NCI-H510A (cell line): ENCODE results near the gene POLDIP3.

Experiments used
- DNase-seq: peaks from one replicate; lab custom pipeline; 2025; lab: John Stamatoyannopoulos, UW

POLDIP3 gene, protein sequence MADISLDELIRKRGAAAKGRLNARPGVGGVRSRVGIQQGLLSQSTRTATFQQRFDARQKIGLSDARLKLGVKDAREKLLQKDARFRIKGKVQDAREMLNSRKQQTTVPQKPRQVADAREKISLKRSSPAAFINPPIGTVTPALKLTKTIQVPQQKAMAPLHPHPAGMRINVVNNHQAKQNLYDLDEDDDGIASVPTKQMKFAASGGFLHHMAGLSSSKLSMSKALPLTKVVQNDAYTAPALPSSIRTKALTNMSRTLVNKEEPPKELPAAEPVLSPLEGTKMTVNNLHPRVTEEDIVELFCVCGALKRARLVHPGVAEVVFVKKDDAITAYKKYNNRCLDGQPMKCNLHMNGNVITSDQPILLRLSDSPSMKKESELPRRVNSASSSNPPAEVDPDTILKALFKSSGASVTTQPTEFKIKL

DNA sequence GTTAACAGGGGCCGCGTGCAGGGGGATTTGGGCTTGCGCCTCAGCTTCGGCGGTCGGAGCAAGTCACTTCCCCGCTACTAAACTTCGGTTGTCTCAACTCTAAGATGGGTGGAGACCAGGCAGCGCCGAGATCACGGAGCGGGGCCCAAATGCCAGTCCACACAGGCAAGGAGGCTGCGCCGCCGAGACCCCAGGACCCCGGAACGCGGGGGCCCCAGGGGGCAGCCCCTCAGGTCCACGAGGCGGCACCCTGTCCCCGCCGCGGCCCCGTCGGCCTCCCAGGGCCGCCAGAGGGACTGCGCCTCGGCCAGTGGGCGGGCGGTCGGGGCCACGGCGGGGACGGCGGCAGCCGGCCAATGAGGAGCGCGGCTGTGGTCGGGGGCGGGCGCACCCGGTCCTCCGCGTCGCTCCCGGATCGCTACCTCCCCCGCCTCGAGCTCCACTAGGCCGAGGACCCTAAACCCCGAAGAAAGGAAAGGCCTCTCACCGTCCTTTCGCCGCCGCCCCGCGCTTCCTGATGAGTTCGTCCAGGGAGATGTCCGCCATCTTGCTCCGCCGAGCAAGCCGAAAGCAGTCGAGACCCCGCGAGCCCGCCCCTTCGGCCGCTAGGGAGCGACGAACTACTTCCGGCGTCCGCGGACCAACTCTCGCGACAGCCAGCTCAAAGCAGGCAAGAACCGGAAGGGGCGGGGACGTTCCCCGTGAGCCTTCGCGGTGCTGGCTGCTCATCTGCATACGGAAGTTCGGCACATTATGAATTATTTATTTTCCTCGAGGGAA is at the start of gene POLDIP3:
POLDIP3 (minus strand) TSS at position 572 of the 780 bp plus-strand sequence; CDS start at position 546, 26 bp downstream.
- peak; percentile 82 for DNase-seq

DNA sequence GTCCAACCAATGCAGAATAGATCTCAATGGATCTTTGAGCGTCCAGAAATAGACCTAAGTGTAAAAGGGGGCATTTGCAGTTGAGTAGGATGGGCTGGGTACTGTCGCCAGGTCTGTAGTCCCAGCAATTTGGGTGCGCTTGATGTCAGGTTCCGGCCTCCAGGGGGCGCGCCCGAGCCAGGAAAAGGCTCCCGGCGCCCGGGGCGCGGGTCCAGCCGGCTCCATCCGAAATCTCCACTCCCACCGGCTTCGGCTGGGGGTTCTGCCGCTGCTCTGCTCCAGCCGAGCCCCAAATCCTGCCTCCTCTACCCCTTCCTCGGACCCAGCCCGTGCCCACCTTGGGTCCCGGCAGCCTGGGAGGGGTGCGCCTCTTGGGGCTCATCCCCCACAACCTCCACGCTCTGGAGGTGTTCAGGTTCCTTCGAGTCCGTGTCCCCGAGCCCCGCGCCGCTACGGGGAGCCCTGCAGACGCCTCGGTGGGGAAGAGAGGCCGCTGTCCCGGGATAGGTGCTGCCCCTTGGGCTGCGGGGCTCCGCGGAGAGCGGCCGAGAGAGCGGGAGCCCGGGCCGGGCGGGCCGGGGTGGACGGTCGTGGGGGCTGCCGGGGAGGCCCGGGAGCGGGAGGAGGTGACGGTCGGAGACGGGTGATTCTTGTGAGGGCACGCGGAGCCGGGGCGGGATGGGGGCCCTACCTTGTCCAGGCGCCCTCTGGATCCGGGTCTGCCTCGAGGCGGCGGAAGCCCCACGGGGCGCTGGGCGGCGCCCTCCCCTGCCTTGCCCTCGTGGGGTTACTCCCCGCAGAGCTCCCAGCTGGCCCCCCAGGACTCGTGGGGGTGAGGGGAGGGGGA is 47.5 kb upstream of the POLDIP3 start:
- DNase-seq: no peak

DNA sequence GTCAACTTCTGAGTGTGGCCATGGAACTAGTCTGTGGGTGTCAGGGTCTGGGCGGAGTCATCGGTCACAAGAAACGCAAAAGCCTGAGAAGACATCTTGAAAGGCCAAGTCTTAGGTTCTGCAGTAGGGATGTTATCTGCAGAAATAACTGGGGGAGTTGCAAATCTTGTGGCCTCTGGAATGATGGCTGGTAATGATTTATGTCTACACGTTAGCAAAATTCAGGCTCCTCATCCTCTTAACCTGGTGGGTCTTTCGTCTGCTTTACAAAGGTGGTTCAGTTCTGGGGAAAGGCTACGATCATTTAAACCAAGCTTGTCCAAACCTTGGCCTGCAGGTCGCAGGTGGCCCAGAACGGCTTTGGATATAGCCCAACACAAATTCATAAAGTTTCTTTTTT is 41.9 kb upstream of the POLDIP3 start:
- no peak for DNase-seq

DNA sequence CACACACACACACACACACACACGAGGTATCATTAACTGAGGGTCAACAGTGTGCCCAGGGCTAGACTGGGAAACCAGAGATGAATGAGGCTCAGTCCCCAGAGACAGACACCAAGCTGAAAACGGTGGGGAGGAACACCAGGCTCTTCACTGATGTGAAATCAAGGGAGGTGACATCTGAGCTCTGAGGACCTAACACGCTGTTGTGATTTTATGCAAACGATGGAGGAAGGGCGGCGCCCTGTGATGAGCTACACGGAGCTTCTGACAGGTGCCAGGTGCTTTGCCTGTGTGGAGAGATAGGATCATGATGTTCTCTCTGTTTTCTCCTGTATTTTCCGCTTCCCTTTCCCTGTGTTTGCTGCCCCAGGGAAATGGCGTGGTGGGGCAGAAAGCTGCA is 41.0 kb upstream of the POLDIP3 start:
- peak; percentile 77 for DNase-seq

DNA sequence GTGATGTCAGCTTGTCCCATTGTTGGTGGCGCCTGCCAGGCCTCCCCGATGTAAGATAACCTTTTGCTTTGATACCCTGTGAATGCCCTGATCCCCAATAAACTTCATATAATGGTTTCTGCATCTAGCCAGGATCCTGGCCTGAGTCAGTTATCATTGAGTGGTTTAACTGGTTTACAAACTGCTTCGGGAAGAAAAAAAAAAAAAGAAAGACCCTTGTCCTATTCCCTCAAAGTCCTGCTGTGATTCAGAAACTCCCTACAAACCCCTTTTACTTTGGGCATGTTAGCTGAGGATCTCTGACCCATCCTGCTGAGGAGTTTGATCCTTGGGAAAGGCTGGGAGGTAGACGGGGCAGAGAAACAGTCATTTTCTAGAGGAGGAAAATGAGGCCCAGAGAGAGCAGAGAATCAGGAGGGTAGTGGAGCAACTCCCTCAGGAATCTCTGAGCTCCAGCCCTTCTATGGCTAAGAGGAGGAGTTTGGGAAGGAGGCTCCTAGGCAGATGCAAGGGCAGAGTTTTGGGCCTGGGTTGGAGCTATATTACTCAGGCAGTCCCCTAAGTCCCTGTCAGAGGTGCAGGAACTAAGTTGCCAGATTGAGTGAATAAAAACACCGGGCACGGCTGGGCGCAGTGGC is 39.9 kb upstream of the POLDIP3 start:
- no peak for DNase-seq

DNA sequence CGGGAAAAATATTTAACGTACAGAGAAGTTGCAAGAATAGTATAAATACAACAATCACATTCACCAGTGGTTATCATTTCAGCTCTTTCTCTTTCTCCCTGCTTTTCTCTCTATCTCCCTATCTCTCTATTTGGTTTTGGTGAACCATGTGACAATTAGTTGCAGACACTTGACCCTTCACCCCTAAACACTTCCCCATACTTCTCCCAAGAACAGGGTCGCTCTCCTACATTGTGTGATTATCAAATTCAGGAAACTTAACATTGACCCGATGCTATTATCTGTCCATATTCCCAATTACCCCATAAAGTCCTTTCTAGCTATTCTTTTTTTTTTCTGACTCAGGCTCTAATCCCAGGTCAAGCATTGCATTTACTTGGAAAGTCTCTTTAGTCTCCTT is 39.3 kb upstream of the POLDIP3 start:
- no peak for DNase-seq

DNA sequence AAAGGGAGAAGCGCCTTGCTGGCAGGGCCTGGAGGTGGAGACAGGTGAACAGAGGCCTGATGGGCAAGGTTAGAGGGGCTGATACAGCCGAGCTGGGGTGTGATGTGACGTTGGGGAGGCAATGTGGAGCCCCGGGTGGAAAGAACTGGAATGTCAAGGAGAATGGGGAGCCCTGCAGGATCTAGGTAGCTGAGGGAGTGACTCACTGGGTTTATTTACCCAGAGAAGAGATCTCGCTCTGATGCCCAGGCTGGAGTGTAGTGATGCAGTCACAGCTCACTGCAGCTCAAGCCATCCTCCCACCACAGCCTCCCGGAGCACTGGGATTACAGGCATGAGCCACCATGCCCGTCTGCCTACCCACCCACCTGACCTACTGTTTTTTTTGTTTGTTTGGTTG is 36.5 kb upstream of the POLDIP3 start:
- no peak for DNase-seq

DNA sequence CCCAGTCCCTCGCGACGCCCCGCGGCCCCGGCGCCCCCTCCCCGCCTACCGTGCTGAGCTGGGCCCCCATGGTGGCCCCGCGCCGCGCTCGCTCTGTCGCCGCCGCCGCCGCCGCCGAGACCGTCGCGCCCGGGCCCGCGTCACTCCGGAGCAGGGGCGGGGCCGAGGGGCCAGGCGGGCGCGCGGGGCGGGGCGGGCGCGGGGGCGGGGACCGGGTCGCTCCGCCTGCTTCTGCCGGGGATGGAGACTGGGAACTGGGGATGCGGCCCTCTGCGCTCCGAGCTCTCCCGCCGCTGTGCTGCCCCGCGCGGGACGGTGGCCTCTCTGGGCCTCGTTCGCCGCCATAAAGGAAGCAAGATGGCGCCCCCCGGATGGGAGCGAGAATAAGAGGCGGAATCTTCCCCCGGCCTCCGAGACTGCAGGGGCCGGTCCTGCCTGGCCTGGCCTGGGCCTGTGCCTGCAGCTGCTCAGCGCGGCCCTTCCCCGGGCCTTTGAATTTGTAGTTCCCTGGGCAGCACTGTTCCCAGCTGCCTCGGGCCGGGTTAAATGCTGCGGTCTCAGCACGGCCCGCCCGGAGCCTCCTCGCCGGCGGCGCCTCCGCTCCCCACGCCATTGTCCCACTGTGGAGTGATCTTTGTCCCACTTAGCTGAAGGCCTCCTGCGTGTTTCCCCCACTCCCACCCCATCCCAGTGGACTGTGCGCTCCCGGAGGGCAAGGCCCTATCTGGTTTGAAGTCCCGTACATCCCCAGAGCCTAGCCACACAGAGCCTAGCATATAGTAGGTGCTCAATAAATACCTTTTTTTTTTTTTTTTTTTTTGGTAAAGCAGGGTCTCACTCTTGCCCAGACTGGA is 34.8 kb upstream of the POLDIP3 start, which contains the start of gene CYB5R3:
CYB5R3 (minus strand) TSS at position 147 of the 854 bp plus-strand sequence; CDS start at position 70, 77 bp downstream.
- peak; percentile 79 for DNase-seq

DNA sequence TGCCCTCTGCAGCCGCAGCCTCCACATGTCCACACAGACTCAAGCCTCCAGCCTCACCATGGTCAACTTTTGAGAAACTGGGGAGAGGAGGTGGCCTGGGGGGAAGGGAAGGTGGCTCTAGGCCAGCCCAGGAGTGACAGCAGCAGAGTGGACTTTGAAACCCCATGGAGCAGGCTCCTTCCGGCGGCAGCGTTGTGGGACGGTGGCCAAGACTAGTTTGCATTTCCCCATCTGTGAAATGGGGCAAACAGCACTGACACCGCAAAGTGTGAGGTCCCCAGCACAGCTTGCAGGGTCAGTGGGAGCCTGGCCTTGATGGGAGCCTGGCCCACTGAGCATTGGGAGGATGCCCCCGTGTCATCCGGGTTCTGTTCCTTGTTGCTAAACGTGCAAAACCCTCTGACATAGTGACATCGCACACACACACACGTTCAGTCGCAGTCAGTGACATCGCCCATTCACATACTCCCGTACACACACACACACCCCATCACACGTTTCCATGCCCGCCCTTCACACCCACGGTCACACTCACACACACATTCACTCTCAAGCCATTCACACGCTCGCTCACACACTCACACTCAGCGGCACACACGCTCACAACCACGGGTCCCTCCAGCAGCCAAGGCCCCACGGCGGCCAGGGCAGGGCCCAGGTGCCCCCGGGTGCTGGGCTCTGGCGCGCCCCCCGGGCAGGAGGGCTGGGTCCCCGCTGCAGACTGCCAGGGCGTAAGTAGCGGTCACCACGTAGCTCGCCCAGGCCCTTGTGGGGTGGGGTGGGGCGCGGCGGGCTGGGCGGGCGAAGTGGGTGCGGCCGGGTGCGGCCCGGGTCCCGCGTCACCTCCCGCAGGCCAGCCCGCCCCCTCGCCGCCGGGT is 33.9 kb upstream of the POLDIP3 start:
- DNase-seq: no peak

DNA sequence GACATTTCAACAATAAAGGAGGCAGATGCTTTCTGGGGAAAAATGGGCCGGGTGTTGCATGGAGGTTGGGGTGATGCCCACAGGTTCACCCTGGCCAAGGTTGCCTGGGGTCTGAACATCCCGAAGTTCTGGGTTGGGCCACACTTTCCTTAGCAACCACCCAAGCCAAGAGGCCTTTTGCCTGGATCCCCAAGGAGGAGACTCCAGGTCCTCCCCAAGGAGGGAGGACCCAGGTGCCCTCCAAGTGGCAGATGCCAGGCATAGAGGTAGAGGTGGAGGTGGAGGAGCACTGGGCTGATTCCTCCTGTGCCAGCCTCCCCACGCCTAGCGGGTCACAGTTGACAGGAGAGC is 33.3 kb upstream of the POLDIP3 start:
- DNase-seq: no peak

DNA sequence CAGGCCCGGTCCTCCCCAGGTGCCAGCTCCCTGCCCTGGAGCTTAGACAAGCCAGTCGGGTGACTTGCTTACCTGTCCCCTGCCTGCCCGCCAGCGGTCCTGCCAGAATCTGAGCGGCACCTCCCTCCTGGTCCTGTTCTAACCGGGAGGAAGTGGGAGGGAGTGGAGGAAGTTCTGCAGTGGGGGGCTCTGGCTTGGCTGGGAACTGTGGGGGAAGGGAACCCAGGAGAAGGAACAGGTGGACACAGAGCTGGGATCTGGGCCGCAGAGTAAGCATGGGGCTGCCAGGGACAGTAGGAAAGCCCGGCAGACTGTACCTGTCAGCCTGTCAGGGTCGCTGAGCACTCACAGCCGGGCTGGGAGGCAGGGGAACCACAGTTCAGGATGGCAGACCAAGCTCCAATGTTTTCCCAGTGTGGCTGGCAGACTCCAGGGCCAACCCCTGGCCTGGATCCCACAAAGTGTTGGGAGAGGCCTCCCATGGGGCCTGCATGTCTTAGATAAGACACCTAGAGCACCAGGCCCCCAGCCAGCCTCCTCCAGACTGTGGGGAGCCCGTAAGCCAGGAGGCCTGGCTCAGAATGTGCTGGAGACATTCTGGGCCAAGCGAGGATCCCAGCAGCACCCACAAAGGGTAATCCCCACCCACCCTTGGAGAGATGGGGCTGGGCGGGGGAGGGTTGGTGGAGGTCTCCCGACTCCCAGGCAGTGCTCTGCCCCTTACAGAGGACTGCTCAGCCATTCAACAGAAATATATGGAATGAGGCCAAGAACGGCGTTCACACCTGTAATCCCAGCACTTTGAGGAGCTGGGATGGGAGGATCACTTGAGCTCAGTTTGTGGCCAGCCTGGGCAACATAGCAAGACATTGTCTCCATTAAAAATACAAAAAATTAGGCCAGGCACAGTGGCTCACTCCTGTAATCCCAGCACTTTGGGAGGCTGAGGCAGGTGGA is 32.2 kb upstream of the POLDIP3 start:
- DNase-seq: no peak

DNA sequence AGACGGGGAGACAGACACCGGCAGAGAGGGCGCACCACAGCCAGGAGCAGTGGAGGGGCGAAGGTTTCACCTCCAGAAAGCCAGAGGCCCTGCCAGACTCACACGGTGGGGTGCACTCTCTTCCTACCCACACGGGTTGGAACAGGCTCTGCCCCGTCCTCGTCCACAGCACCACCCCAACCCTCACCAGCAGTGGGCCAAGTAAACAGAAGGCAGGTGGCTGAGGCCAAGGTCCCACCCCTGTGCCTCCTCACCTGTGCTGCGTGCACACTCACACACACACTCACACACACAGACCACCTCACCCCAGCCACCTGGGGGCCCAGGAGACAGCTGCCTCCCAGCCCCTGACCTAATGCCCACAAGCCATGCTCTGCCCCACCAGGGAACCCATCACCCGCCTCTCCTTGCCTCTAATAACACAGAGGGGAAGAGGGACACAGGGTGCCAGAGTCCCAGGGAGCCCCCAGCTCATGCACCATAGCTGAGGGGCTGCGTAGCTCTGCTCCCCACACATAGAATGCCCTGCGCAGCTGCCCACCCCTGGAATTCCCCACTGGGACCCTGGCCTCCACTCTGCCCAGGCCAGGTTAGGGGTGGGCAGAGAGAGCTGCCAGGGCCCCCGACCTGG is 31.4 kb upstream of the POLDIP3 start:
- DNase-seq: no peak

DNA sequence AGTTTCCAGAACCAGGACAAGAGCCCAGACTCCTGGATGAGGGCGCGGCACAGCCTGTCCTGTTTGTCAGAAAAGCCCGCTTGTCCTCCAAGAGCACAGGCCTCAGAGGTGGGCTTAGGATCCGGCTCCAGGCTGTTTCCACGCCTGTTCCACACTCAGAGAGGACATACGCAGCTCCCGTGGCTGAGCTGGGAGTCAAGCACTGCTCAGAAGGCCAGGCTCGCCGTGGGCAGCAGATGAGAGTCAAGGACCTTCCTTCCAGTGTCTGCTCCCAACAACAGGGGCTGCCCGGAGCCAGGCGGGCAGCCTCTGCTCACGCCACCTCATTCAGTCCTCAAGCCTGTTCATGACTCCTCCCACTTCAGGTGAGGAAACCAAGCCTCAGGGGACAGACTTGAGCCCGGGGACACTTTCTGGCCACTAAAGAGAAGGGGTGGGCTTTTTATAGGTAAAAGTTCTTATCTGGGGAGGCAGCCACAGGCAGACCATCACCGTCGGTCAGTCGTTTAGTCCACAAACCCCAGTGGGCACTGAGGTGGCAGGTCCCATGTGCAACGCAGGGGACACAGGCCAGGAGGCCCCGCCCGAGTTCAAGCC is 30.8 kb upstream of the POLDIP3 start:
- DNase-seq: no peak

DNA sequence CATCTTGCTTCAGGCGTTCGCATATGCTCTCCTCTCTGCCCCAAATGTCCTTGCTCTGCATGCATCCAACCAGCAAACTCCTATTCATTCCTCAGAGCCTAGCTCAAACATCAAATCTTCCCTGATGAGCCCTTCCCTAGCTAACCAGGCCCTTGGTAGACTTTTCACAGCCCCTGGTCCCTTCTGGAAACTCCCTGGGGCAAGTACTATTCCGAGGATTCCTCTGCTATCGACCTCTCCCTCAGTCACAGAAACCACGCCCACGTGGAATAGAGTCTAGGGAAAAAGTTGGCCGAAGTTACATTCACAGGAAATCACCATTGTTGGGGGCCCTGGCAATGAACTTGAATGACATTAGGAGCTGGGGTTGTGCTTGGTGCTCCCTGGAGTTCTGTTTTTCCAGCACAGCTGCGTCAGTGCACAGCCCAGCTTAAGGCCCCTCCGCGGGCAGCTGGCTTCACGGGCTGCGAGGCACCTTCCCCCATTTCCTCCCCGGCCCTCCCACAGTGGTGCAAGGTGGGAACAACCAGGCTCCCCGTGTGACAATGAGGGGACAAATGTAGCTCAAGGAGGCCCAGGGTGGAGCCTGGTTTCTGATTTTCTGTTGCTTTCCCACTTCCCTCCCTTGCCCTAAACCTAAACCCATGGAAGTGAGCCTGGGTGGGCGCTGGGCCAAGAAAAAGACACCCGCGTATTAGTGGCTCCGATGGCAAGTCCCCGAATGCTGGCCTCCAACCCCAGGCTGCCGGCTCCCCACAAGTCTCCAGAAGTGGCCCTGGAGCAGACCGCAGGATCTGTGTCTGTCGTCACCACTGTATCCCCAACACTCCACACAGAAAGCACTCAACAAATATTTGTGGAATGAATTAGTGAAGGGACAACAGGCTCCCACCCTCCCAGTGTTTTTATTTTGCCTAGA is 30.0 kb upstream of the POLDIP3 start:
- DNase-seq: no peak

DNA sequence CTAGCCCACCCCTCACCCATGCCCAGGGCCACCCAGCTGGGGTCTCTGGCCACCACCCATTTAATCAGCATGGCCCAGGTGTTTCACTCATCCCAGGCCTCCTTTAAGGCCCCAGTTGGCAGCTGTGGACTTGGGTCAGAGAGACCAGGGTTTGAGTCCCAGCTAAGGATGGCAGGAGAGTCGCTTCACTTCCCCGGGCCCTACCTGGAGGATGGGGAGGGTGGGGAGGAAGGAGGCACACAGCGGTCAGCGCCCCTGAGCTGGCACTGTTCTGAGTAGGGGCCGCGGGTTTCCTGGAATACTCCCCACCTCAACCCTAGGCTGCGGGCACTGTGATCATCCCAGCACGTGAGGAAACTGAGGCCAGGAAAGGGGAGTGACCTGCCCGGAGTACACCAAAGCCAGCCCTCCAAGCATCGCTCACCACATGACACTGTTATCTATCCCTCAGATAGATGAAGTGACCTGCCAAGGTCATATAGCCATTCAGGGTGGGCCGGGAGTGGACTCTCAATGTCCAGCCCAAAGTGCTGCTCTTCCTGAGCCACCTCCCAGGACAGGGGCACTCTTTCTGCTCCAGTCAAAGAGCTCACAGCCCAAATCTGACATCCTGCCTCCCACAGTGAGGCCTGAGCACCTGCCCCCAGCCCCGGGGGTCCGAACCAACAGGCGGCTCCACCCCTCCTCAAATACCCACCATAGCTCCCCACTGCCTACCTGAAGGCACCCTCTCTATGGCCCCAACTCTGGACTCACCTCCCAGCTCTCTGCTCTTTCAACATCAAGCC is 29.1 kb upstream of the POLDIP3 start:
- no peak for DNase-seq
